Lower lobe of right lung (tissue), 2 donors: ENCODE measurements around the gene EFTUD2. TPM values are rescaled to one million over a fixed set of nuclear protein-coding genes. Genes with fewer than 3 reads are reported as not detected.

Experiments used
- ATAC-seq, 2 donors: fragments of 200-7000 bp; cut with Tn5 transposase; one replicate each; pipeline ENCODE4 v1.9.1; 2020 to 2022; ENCODE audit warnings: mild to moderate bottlenecking in 2 of 2, moderate library complexity in 2 of 2
- DNase-seq: peaks from one replicate; pipeline ENCODE4 v3.0.0-alpha.2; 2020
- H3K27ac ChIP-seq: fragments of 200-600 bp; one replicate; pipeline ENCODE4 v1.8.0; 2022
- H3K27me3 ChIP-seq: fragments of 200-600 bp; one replicate; pipeline ENCODE4 v1.8.0; 2022; ENCODE audit warnings: low read depth
- H3K36me3 ChIP-seq: fragments of 200-600 bp; one replicate; pipeline ENCODE4 v1.8.0; 2022; ENCODE audit warnings: mild to moderate bottlenecking
- H3K4me1 ChIP-seq: fragments of 200-600 bp; one replicate; pipeline ENCODE4 v1.8.0; 2022
- H3K4me3 ChIP-seq: fragments of 200-600 bp; one replicate; pipeline ENCODE4 v1.8.0; 2022; ENCODE audit warnings: mild to moderate bottlenecking
- H3K9me3 ChIP-seq: fragments of 200-600 bp; one replicate; pipeline ENCODE4 v1.8.0; 2022
- CTCF ChIP-seq: fragments of 200-600 bp; IDR thresholded peaks from one replicate; pipeline ENCODE4 v1.8.0; 2022; ENCODE audit warnings: antibody characterized with exemption, mild to moderate bottlenecking
- intact Hi-C: fragments of 100-400 bp; cut with DNase I; formaldehyde crosslinking; loops from one replicate; pipeline ENCODE4 v1.11.0; 2022
- total RNA-seq: library from RNA; stranded (reverse); fragmentation: NEBNext Ultra II Directional; extraction: Animal tissue kit (Norgen Biotek cat#: 25700); gene quantifications from one replicate; pipeline ENCODE4 v1.2.1, GENCODE V29; 2021
- donor health status: DM: no; HTN: yes; CAD: no; lungs with severe emphysema.

EFTUD2 gene
- total RNA-seq, 1 donor from 2014 or later = 108 TPM

GRCh38 chr17:44933824-44934744 is 34.8 kb upstream of the EFTUD2 start:
- peak; percentile 37 for DNase-seq
- H3K27me3 ChIP-seq = no peaks in the 10 kb centered on the region
- H3K4me1 ChIP-seq = no peaks in the 10 kb centered on the region
- no peaks in the 10 kb centered on the region for H3K36me3 ChIP-seq
- H3K4me3 ChIP-seq = no peak overlapping the region
- intact Hi-C loops = no loop called here
- no peak overlapping the region for H3K27ac ChIP-seq
- no peaks in the 10 kb centered on the region for H3K9me3 ChIP-seq
- no peak for TF ChIP-seq CTCF
- peak in 1 of 2 donors; percentile 9 for ATAC-seq

- H3K9me3 ChIP-seq = no peaks in the 10 kb centered on the region
- no peak overlapping the region for H3K4me3 ChIP-seq
- TF ChIP-seq CTCF = no peak
- intact Hi-C loops = no loop called here
- ATAC-seq = no peak
- no peak overlapping the region for H3K27ac ChIP-seq
- no peaks in the 10 kb centered on the region for H3K4me1 ChIP-seq
- no peaks in the 10 kb centered on the region for H3K27me3 ChIP-seq
- peak; percentile 11 for DNase-seq
- no peaks in the 10 kb centered on the region for H3K36me3 ChIP-seq
Measured at GRCh38 chr17:44932787-44933097, 33.5 kb upstream of the EFTUD2 start.

- Histone ChIP-seq H3K4me3 (no peak overlapping the region), H3K4me1 (no peaks in the 10 kb centered on the region), H3K36me3 (no peaks in the 10 kb centered on the region), H3K9me3 (no peaks in the 10 kb centered on the region), H3K27me3 (no peaks in the 10 kb centered on the region), H3K27ac (no peak overlapping the region)
- ATAC-seq = no peak
- peak; percentile 13 for DNase-seq
- TF ChIP-seq CTCF = no peak
- intact Hi-C loops = no loop called here
Measured at GRCh38 chr17:44932096-44932786, 33.0 kb upstream of the EFTUD2 start.

GRCh38 chr17:44931376-44931775 is 32.1 kb upstream of the EFTUD2 start:
- DNase-seq = peak; percentile 14
- TF ChIP-seq CTCF = no peak
- intact Hi-C loops = no loop called here

GRCh38 chr17:44930667-44931066 is 31.4 kb upstream of the EFTUD2 start:
- Histone ChIP-seq H3K9me3 (no peaks in the 10 kb centered on the region), H3K4me1 (no peaks in the 10 kb centered on the region), H3K27me3 (no peaks in the 10 kb centered on the region), H3K27ac (no peak overlapping the region), H3K4me3 (no peak overlapping the region), H3K36me3 (no peaks in the 10 kb centered on the region)
- peak; percentile 13 for DNase-seq
- ATAC-seq = no peak
- no peak for TF ChIP-seq CTCF
- intact Hi-C loops = no loop called here

More at GRCh38 chr17:44931376-44931775, 32.1 kb upstream of the EFTUD2 start:
- Histone ChIP-seq H3K27ac (no peak overlapping the region), H3K4me1 (no peaks in the 10 kb centered on the region), H3K4me3 (no peak overlapping the region), H3K27me3 (no peaks in the 10 kb centered on the region), H3K9me3 (no peaks in the 10 kb centered on the region), H3K36me3 (no peaks in the 10 kb centered on the region)
- ATAC-seq = no peak
